Astrocyte of the hippocampus (primary cell): ENCODE measurements around the gene ZFX.
"Not testable (repeated sequence)": the region's sequence is repeated elsewhere in the genome, so short reads cannot be mapped to it uniquely, and the experiment has no call there.

ENCODE experiments used
- DNase-seq: peaks from one replicate; pipeline ENCODE4 v3.0.0; 2011; ENCODE audit warnings: low read depth, low spot score

Gene ZFX

GRCh38 chrX:24151513-24151912, 2.0 kb downstream of the ZFX start:
- DNase-seq = no peak

GRCh38 chrX:24153178-24153795, 3.8 kb downstream of the ZFX start:
- DNase-seq = no peak

- no peak for DNase-seq
Measured at GRCh38 chrX:24153796-24154189, 4.3 kb downstream of the ZFX start.

GRCh38 chrX:24154490-24155034, 5.0 kb downstream of the ZFX start:
- DNase-seq = no peak

GRCh38 chrX:24155747-24156146, 6.2 kb downstream of the ZFX start:
- not testable (repeated sequence) for DNase-seq

GRCh38 chrX:24156177-24156576, 6.6 kb downstream of the ZFX start:
- no peak for DNase-seq

- no peak for DNase-seq
Measured at GRCh38 chrX:24158881-24159280, 9.4 kb downstream of the ZFX start.

GRCh38 chrX:24166078-24166477, 16.5 kb downstream of the ZFX start:
- DNase-seq = no peak

- peak; percentile 39 for DNase-seq
Measured at GRCh38 chrX:24167719-24168472, 18.4 kb downstream of the ZFX start.

GRCh38 chrX:24168807-24169206, 19.3 kb downstream of the ZFX start:
- no peak for DNase-seq

GRCh38 chrX:24169211-24169610, 19.7 kb downstream of the ZFX start:
- DNase-seq = no peak

- no peak for DNase-seq
Measured at GRCh38 chrX:24173115-24173847, 23.8 kb downstream of the ZFX start.

GRCh38 chrX:24175276-24175675, 25.7 kb downstream of the ZFX start:
- no peak for DNase-seq

GRCh38 chrX:24178441-24178840, 28.9 kb downstream of the ZFX start:
- DNase-seq = no peak

- no peak for DNase-seq
Measured at GRCh38 chrX:24184018-24184417, 34.5 kb downstream of the ZFX start.

GRCh38 chrX:24186483-24186882, 37.0 kb downstream of the ZFX start:
- no peak for DNase-seq

- no peak for DNase-seq
Measured at GRCh38 chrX:24186986-24187385, 37.5 kb downstream of the ZFX start.

- DNase-seq = no peak
Measured at GRCh38 chrX:24189490-24189889, 40.0 kb downstream of the ZFX start.

- no peak for DNase-seq
Measured at GRCh38 chrX:24190500-24191156, 41.1 kb downstream of the ZFX start.

- DNase-seq = no peak
Measured at GRCh38 chrX:24196509-24196908, 47.0 kb downstream of the ZFX start.

GRCh38 chrX:24198101-24198500, 48.6 kb downstream of the ZFX start:
- DNase-seq = no peak

GRCh38 chrX:24200133-24200532, 50.6 kb downstream of the ZFX start:
- DNase-seq = no peak
